ENCODE measurements around the gene LDLRAP1.

GRCh38 chr1:25563330-25564215 is 20.2 kb downstream of the LDLRAP1 start:
- TF ChIP-seq CTCF (IDR thresholded peaks at IDR 0.05) (no peak), EZH2phosphoT487 (IDR thresholded peaks at IDR 0.05) (no peak)
